GM21367 (cell line): ENCODE measurements around the gene MPZL2.

ENCODE experiments used
- ATAC-seq: cut with Tn5 transposase; IDR thresholded peaks from one replicate; pipeline ENCODE4 v1.9.1; 2021; ENCODE audit not compliant: unreplicated experiment

Gene MPZL2

DNA sequence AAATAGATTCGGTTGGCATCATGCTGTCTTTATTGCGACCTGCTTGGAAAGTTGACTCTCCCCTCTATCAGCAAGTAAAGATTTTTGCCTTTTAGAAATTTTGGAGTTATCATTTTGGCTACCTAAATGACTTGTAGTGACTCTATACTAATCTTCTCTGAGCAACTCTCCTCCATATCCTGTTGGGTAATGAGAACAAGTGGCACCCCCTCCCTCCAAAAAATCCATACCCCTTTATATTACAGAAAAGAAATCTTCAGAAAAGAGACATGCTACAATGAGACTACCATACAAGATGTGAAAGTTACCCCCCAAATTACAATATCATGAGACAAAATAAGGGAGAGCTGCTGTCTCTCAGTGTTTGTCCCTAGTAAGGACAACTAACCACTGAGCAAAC is 40.5 kb downstream of the MPZL2 start:
- ATAC-seq, result no peak

DNA sequence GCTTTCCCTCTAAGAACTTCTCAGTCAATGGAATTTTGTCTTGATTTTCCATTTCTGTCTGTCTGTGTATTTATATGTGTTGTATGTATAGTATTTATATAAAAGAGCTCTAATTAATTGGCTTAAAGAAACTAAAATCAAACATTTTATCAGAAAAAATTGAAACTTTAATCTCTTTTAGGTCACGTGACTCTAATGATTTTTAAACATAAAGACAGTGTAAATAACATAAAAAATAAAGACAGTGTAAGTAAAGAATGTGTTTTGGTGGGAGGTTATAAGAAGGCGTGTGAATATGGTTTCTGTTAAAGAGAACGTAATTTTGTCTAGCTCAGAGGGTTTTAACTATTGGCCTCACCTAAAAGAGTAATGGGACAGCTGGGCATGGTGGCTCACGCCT is 41.7 kb downstream of the MPZL2 start:
- no peak for ATAC-seq

DNA sequence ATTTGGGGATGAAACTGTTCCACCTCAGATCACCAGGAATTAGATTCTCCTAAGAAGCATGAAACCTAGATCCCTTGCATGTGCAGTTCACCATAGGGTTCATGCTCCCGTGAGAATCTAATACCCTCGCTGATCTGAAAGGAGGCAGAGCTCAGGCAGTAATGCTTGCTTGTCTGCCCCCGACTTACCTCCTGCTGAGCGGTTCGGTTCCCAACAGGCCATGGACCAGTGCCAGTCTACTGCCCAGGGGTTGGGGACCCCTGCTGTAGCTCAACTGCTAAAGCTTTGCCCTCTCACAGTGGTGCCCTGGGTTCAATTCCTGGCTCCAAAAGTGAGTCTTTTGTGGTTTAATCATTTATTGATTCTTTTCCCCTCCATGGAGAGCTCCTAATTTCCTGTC is 42.7 kb downstream of the MPZL2 start:
- ATAC-seq, result no peak

DNA sequence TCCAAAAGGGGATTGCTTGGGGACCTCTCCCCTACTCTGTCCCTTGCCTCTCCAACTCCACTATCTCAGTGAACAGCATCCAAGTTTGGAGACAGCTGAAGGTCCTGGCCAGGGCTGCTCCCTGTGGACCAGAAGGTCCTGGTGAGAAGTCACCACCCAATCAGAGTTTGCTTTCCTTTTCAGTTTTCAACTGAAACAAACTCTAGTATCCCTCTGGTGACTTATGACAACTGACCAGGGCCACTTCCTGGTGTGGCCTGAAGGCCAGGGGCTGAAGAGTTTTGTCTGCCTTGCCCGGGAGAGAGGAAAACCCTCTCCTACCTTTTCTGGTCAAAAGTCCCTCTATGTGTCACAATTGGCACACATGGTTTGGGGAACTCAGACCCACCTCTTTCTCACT is 44.4 kb downstream of the MPZL2 start:
- no peak for ATAC-seq

DNA sequence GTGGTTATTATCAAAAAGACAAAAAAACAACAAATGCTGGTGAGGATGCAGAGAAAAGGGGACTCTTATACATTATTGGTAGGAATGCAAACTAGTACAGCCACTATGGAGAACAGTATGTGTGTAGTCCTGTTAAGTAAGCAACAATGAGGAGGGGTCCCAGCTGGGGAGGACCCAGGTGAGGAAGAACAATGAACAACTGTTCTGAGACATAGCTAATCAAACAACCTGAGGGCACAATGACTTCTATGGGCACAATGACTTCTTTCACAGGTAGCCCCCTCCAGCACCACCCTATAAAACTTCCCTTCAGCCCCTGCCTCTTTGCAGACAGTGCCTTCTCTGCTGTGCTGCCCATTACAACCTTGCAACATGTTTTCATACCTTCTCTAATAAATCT is 44.9 kb downstream of the MPZL2 start:
- ATAC-seq, result no peak

DNA sequence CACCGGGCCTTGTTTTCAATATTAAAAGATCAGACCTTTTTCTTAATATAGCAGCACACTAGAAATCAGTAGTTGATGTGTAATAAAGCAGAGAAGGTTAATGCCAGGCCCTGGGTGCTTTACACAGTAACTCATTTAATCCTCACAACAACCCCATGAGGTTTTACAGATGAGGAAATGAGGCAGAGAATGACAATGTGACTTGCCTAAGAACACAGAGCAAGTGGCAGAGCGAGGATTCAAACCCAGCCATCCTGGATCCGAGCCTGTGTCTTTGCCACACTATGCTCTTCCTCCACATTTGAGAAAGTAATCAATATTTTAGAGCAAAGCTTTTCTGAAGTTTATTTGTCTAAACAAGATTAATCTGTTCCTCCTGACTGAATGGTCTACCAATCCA is 46.5 kb downstream of the MPZL2 start:
- ATAC-seq, result no peak

DNA sequence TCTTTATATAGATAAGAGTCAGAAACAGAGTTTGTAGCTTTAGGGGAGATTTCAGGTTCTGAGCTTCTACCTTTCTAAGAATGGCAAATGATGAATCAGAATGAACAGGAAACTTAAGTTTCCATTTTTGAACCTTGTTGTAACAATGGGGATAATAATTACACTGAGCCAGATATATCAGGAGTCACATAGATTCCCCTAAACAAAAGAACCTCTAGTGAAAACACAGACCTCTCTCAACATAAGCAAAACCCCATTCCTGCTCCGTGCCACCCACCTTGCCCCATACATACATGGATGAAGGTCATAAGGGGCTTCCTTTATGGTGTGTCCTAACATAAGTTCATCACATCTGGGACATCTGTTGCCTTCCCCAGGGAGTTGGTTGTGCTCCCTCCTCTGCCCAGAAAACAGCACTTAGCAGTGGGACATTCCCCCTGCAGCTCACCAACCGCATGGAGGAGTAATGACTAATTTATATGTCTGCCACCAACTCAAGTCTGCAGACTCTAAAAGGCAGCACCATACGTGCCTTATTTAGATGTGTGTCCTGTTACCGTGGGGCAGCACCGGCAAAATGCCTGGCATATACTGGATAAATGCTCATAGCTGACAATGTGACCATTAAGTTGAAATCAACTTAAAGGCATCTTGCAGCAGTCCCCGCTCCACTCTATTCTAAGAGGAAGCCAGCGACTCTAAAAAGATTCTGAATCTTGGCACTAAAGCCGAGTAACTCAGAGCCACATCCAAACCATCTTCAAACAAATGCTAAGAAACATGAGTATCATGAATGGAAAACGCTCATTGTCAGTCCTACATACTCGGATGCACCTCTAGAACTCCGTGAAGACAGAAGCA is 47.2 kb downstream of the MPZL2 start:
- ATAC-seq, result no peak

DNA sequence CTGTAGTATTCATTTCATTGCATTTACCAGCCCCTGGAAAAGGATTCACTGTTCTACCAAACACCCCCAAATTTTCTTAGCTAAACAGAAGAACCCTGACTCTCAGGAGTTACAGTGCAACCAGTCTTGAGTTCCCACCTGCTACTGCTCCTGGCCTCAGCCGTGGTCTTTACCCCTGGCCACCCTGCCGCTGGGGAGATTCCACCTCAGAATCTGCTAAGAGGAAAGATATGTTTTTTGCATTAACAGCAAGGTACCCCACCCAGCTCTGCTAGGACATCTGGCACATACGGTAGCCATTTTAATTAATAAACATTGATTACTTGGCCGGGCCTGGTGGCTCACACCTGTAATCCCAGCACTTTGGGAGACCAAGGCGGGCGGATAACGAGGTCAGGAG is 48.3 kb downstream of the MPZL2 start:
- ATAC-seq, result no peak

DNA sequence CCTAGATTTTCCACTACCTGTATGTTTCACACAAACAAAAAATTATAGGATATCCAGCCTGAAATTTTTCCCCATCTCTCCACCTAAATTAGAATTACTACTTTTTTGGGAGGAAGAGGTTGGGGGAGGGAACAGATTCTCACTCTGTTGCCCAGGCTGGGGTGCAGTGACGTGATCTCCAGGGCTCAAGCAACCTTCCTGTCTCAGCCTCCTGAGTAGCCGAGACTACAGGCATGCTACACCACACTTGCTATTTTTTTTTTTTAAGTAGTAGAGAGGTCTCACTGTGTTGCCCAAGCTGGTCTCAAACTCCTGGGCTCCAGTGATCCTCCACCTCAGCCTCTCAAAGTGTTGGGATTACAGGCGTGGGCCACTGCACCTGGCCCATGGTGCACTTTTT is 48.8 kb downstream of the MPZL2 start:
- ATAC-seq, result no peak

DNA sequence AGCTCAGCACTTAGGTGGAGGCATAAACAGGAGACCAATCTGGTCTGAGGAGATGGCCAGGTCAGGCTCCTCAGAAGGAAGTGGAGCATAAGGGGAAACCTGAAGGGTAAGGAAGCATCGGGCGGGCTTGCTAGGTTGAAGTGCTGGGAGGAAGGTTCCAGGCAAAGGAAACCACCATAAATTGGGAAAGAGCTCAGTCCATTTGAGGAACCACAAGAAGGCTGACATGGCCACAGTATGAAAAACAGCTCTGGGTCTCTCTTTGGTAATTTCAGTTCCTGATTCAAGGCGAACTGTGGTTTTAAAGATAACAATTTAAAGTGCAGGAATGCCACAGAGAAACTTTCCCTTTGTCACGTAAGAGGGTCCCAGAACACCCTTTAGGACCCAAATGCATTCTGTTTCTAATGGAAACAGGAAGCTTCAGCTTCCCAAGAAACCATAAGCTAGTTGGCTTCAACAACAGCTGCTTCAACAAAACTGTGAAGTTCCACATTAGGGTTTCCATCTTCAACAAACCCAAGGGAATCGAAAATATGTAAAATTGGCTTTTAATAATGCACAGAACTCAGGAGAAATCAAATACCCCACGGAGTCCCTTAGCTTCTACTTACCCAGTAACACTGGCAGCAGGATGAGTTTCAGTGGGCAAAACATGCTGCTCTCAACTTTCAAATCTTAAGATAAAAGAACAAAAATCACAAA is 49.7 kb downstream of the MPZL2 start:
- no peak for ATAC-seq

DNA sequence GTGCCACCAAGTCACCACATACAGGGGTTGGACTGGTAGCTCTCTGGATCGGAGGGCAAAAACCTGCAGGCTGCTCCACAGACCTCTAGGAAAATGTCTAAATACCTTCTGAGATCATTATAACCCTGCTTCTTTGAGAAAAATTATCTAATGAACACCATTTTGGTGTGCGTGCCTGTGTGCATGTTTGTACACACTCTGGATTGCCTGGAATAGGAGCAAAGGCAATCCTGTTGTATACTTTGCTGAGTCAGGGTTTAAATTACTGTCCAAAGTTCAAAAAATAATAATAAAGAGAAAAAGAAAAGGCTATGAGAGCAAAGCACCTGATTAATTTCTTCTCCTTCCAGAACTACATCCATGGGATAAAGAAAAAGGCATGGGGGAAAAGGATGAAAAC is 50.3 kb downstream of the MPZL2 start:
- no peak for ATAC-seq

DNA sequence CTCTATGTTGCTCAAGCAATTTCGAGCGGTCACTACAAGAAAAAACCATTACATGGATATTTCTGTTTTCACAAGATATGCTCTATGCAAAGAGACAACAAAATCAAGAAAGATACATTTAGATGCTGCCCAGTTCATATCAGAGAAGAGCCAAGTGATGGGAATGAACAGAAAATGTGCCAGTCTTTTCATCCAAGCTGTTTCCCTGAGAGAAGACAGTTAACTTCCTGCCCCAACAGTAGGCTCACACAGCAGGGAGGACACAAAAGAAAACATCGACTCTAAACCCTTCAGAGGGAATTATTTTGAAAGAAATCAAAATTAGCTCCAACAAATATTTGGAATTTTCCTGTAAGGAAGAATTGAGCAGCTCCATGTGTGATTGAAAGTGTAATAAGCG is 50.9 kb downstream of the MPZL2 start:
- no peak for ATAC-seq

DNA sequence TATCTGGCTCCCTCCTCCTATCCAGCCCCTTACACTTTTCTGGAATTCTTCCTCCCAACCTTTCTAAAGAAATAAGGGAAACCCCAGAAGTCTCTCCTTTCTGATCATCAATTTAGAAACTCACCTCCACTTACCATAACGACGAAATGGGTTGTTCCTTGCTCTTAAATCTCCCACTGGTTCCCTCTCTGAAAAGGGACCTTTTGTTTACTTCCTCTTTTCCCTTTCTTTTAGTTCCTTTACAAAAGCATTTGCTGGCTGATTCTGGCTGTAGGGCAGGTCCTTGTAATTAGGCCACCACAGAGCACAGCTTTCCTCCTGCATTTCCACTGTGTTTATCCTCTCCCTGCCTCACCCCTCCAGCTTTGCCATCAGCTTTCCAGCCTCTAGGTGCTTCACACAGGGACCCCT is 51.3 kb downstream of the MPZL2 start:
- ATAC-seq, result no peak

DNA sequence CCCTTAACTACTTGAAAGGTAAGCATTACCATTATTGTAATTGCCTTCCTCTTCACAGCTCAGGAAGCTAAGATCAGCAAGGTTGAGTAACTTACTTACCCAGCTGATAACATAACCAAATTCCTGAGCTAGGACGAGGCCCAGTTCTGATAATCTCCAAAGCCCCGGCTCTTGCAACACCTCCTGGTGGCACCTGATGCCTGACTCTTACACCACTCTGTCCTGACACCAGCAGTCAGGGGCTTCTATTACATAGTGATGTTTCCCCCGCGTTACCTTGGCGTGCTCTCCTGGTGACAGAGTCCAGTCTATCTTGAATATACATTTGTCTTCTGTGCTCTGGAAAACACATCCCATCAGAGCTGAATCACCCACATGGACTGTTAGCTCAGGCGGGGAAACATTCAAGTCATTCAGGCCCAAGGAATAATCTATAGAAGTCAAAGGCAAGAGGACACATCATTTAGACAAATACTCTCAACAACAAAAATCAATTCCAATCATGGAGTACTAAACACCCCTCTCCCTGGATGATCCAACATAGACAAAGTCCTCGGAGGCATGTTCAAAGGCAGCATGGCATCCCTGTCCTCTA is 51.9 kb downstream of the MPZL2 start:
- ATAC-seq, result no peak

DNA sequence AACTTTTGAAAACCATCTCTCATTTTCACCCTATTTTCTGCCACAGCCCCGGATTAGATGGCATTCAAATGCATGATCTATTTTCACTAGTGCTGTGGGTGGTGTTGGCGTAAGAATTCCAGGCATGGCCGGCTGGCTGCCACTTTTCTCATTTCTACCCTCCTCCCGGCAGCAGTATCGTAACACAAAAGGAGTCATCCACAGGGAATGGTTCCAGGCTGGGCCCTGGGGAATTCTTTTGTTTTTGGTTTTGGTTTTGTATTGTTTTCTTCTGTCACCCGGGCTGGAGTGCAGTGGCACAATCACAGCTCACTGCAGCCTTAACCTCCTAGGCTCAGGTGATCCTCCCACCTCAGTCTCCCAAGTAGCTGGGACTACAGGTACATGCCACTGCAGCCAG is 53.1 kb downstream of the MPZL2 start:
- ATAC-seq, result no peak

DNA sequence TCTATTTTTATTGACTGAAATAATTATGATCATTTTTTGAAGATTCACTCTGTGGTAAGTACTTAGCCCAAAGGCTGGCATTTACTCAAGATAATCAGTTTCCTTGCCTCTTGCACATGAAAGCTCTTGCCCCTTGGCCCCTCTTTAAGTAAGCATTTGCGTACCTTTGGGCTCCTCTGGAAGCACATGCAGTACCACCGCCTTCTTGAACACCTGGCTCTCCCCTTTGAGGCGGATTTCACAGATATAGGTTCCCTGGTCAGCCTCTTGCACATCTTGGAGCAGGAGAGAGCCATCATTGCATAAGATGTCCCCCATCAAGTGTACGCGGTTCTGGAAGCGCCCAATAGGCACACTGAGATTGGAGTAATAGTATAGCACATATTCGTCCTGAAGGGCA is 53.8 kb downstream of the MPZL2 start:
- no peak for ATAC-seq

DNA sequence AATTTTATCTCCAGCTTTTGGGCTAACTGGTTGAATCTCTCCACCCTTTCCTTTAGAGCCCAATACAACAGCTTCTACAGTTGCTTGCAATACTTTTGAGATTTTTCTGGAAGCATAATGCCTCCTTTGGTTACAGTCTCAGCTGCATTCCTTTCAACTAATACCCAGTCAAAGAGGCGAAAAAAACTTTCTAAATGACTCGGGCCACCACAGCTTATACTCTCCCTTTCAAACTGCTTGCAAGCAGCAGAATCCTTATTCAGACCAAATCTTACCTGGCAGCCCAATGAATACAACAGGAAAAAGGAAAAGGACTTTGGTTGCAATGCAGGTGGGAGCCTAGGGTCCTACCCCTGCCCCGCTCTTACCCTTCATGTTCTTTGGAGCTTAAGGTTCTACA is 55.1 kb downstream of the MPZL2 start:
- no peak for ATAC-seq

DNA sequence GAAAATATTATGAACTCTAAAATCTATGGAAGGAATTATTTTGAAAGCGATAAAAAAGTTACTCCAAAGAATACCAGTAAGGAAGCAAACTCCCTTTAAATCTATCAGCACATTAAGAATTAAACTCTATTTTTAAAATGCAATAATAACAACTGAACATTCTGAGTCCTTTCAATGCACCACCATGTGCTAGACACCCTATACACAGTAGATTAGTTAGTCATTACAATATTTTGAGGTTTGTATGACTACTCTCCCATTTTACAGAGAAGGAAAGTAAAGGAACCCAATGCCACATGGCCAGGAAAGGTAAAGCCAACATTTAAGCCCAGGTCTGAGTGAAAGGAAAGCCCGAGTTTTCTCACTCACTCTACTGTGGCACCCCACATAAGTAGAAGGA is 57.0 kb downstream of the MPZL2 start:
- no peak for ATAC-seq

DNA sequence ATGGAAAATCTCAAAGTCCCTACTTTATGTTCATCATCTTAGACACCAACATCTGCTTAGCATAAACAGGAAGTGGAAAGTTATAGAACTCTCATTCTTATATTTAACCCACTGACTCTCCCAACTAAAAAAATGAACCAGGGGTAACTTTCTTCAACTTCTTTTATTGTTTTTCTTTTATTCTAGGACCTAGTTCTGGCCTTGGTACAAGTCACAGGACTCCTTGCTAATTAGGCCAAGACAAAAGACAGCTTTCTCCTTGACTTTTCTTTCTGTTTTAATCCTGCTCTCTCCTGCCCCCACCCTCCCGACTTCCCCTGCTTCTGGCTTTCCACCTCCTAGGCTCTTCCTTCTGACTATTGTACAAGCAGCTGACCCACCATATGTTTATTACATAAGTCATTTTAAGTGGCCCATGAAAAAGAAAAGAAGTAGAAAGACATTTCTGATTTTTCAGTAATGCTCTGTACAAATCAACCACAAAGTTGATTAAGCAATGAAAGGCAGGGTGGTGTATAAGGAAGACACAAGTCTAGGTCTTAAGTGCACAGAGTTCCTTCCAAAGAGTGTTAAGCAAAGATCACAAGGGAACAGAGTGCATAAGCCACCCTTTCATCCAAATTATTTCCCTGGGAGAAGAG is 57.6 kb downstream of the MPZL2 start:
- ATAC-seq, result no peak

DNA sequence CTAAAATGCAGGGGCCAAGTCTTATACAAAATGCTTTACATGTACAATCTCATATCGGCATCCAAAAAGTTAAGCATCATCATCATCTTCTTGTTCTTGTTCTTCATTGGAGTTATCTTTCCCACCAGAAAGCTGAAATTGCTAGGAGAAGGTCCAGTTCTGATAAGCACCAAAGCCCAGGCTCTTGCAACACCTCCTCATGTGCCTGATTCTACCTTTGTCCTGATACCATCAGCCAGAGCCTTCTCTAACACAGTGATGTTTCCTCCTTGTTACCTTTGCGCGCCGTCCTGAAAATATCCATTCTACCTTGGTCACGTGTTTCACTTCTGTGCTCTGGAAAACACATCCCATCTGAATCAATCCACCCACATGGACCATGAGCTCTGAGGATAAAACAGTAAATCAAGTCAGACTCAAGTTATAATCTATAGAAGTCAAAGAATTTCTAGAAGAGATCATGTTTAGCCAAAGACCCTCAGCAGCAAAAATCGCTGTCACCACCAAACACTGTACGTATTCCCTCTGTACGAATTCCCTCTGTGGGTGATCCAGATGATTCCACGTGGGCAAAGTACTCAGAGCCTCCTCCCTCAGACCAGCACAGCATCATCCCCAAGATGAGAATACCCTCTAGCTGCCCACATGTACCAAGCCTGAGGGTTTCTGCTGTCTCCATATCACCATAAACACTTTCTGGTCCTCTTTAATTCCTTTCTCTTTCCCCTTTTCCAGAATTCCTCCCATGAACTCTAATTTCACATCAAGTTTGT is 58.3 kb downstream of the MPZL2 start:
- no peak for ATAC-seq
